Measurements from ENCODE around the gene GHRHR. TPM values are rescaled to one million over a fixed set of nuclear protein-coding genes. Genes with fewer than 3 reads are reported as not detected.

The GHRHR gene
- total RNA-seq, 4 donors from 2014 or later = not detected

DNA sequence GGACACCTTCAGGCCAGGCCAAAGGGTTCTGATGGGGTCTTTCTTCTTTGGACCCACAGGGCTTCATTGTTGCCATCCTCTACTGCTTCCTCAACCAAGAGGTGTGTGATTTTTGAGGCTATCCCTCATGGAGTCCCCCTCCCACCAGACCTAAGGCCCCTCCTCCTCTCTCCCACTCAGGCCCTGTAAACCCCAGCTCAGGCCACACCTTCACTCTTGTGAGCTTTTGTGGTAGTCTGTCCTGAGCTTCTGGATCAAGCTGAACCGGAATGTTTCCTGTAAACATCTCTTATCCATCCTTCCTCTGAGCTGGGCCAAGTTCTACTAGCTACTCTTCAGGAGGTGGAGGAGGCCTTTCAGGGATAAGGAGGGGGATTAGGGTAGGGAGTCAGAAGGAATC lies 13.5 kb downstream of the GHRHR start:
- intact Hi-C loops (cut with DNase I; ENCODE audit: low total_unique reads) = loop anchor here (10.0 kb wide), 1 partner anchor 172 kb away; no protein-coding TSS in a partner anchor

DNA sequence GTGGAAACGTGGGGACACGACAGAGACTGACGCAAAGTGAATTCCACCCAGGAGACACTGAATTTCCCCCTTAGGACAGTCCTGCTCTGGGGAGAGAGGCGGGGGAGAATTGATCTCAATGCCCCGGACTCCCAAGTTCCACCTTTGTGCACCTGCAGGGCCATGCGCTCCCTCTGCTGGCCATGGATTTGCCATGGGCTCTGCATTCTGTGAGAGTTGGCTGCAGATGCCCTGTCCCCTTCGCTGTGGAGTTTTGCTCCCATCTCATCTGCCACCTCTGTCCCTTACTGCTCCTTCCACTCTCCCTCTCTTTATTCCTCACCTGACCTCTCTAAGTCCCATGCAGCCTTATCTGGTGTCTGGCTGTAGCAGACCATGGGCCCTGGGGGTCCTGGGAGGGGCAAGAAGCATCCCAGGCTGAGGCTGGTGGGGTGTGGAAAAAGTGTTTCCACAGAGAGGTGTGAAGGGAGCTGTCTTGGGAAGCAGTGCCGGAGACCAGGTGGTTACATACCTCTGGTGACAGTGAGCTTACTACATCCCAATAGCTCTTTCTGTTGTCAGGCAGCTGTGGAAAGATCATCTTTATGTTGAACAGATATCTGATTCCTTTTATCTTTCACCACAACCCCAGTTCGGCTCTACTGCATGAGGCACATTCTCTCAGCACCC lies 14.3 kb downstream of the GHRHR start:
- Histone ChIP-seq H3K36me3 (no peaks in the 10 kb centered on the region), H3K27me3 (no peaks in the 10 kb centered on the region), H3K27ac (no peak overlapping the region), H3K4me1 (no peaks in the 10 kb centered on the region), H3K4me3 (no peak overlapping the region), H3K9me3 (no peaks in the 10 kb centered on the region)
- TF ChIP-seq, protein P1, sequence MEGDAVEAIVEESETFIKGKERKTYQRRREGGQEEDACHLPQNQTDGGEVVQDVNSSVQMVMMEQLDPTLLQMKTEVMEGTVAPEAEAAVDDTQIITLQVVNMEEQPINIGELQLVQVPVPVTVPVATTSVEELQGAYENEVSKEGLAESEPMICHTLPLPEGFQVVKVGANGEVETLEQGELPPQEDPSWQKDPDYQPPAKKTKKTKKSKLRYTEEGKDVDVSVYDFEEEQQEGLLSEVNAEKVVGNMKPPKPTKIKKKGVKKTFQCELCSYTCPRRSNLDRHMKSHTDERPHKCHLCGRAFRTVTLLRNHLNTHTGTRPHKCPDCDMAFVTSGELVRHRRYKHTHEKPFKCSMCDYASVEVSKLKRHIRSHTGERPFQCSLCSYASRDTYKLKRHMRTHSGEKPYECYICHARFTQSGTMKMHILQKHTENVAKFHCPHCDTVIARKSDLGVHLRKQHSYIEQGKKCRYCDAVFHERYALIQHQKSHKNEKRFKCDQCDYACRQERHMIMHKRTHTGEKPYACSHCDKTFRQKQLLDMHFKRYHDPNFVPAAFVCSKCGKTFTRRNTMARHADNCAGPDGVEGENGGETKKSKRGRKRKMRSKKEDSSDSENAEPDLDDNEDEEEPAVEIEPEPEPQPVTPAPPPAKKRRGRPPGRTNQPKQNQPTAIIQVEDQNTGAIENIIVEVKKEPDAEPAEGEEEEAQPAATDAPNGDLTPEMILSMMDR (IDR thresholded peaks at IDR 0.05) = peak in 3 of 4 experiments; percentile 20 to 29 (median 21)
- TF ChIP-seq POLR2A (IDR thresholded peaks at IDR 0.05) = no peak
- DNase-seq = peak in 1 of 2 donors; percentile 10
- intact Hi-C loops (cut with DNase I; ENCODE audit: low total_unique reads) = loop anchor here (10.0 kb wide), 1 partner anchor 173 kb away; no protein-coding TSS in a partner anchor

More for the DNA sequence above, 13.5 kb downstream of the GHRHR start:
- TF ChIP-seq POLR2A (IDR thresholded peaks at IDR 0.05) = no peak
- TF ChIP-seq, protein P1 (IDR thresholded peaks at IDR 0.05) = no peak
- Histone ChIP-seq H3K4me3 (no peak overlapping the region), H3K27me3 (no peaks in the 10 kb centered on the region), H3K27ac (no peak overlapping the region), H3K4me1 (no peaks in the 10 kb centered on the region), H3K36me3 (no peaks in the 10 kb centered on the region), H3K9me3 (no peaks in the 10 kb centered on the region)
- no peak for DNase-seq

DNA sequence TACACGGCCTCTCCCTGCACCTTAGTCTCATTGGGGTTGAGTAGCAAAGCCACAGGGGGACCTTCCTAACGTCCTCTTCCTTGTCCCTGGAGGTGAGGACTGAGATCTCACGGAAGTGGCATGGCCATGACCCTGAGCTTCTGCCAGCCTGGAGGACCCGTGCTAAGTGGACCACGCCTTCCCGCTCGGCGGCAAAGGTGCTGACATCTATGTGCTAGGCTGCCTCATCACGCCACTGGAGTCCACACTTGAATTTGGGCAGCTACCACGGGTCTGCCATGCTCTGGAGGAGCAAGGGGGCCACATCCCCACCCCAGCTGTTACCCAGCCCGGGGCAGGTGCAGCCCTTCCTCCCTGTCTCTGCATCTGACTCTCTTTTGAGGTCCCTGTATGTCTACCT lies 15.3 kb downstream of the GHRHR start:
- H3K27ac ChIP-seq = no peak overlapping the region
- no peak overlapping the region for H3K4me3 ChIP-seq
- no peaks in the 10 kb centered on the region for H3K36me3 ChIP-seq
- intact Hi-C loops (cut with DNase I; ENCODE audit: low total_unique reads) = loop anchor here (10.0 kb wide), 1 partner anchor 174 kb away; no protein-coding TSS in a partner anchor
- H3K27me3 ChIP-seq = no peaks in the 10 kb centered on the region
- DNase-seq = peak in 1 of 2 donors; percentile 7
- TF ChIP-seq, protein P1 (IDR thresholded peaks at IDR 0.05) = no peak
- TF ChIP-seq POLR2A (IDR thresholded peaks at IDR 0.05) = no peak
- peaks cover 0 to 4% of the 10 kb centered on the region in 2 donors for H3K4me1 ChIP-seq
- H3K9me3 ChIP-seq = no peaks in the 10 kb centered on the region

DNA sequence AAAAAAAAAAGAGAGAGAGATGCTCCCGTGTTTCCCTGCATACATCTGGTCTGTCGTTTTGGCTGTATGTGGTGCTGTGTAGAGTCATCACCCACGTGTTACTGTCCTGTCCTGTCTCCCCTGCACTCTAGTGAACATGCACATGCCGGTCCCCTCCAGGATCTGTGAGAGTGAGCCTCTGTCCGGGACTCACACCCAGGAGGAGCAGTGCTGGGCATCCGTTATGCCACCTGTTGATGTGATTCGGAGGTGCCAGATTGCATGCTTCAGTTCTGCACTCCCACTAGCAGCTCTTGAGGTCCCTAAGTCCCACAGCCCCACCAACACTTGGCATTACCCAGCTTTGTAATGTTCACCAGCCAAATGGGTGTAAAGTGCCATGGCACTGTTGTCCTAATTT lies 16.4 kb downstream of the GHRHR start:
- Histone ChIP-seq H3K9me3 (no peaks in the 10 kb centered on the region), H3K36me3 (no peaks in the 10 kb centered on the region), H3K27me3 (no peaks in the 10 kb centered on the region), H3K4me3 (no peak overlapping the region), H3K27ac (no peak overlapping the region), H3K4me1 (peaks cover 0 to 4% of the 10 kb centered on the region in 2 donors)
- TF ChIP-seq POLR2A (IDR thresholded peaks at IDR 0.05) = no peak
- TF ChIP-seq, protein P1 (IDR thresholded peaks at IDR 0.05) = no peak
- intact Hi-C loops (cut with DNase I; ENCODE audit: low total_unique reads) = loop anchor here (10.0 kb wide), 1 partner anchor 145 kb away; no protein-coding TSS in a partner anchor
- DNase-seq = no peak

DNA sequence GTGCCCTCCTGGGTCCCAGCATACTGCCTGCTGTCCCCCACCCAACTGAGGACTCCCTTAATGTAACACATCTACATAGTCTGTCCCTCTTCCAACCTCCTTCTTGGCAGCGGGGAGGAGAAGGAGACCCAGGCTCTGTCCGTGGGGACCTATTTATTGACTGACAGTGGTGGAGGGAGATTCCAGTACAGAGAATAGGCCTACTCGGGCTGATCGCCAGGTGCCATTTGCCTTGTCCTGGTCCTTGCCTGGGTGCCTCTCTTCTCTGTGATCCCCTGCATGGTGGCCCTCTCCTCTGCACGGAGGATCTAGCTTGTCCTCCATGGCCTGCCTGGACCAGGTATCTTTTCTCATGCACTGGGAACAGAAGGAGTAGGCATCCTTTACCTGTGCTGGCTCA lies 17.0 kb downstream of the GHRHR start:
- TF ChIP-seq, protein P1 (IDR thresholded peaks at IDR 0.05) = no peak
- no peak for TF ChIP-seq POLR2A (IDR thresholded peaks at IDR 0.05)

More for the DNA sequence above, 17.0 kb downstream of the GHRHR start:
- H3K27me3 ChIP-seq = no peaks in the 10 kb centered on the region
- H3K36me3 ChIP-seq = no peaks in the 10 kb centered on the region
- intact Hi-C loops (cut with DNase I; ENCODE audit: low total_unique reads) = loop anchor here (10.0 kb wide), 1 partner anchor 144 kb away; no protein-coding TSS in a partner anchor
- H3K4me1 ChIP-seq = peaks cover 0 to 4% of the 10 kb centered on the region in 2 donors
- H3K27ac ChIP-seq = no peak overlapping the region
- no peak overlapping the region for H3K4me3 ChIP-seq
- DNase-seq = no peak
- no peaks in the 10 kb centered on the region for H3K9me3 ChIP-seq

All from uterus (tissue), 4 donors.